GM21529 (cell line): Measurements from ENCODE around the gene GABBR1.

ENCODE experiments used
- ATAC-seq: cut with Tn5 transposase; IDR thresholded peaks from one replicate; pipeline ENCODE4 v1.9.1; 2021; ENCODE audit not compliant: unreplicated experiment

Gene GABBR1

GRCh38 chr6:29529956-29530355, 103.0 kb downstream of the GABBR1 start:
- no peak for ATAC-seq

- no peak for ATAC-seq
Observed at GRCh38 chr6:29528988-29529560, 103.9 kb downstream of the GABBR1 start.

- no peak for ATAC-seq
Observed at GRCh38 chr6:29528300-29528931, 104.6 kb downstream of the GABBR1 start.

GRCh38 chr6:29527564-29527963, 105.4 kb downstream of the GABBR1 start:
- ATAC-seq: no peak

GRCh38 chr6:29527126-29527525, 105.9 kb downstream of the GABBR1 start:
- ATAC-seq: no peak

GRCh38 chr6:29525311-29525639, 107.7 kb downstream of the GABBR1 start:
- no peak for ATAC-seq

- ATAC-seq: no peak
Observed at GRCh38 chr6:29524444-29525310, 108.3 kb downstream of the GABBR1 start.

GRCh38 chr6:29524044-29524443, 108.9 kb downstream of the GABBR1 start:
- ATAC-seq: no peak

GRCh38 chr6:29522227-29522626, 110.8 kb downstream of the GABBR1 start:
- no peak for ATAC-seq

- ATAC-seq: no peak
Observed at GRCh38 chr6:29521006-29521680, 111.8 kb downstream of the GABBR1 start.

GRCh38 chr6:29520232-29520631, 112.8 kb downstream of the GABBR1 start:
- no peak for ATAC-seq

- no peak for ATAC-seq
Observed at GRCh38 chr6:29519291-29520010, 113.5 kb downstream of the GABBR1 start.

GRCh38 chr6:29517728-29518440, 115.1 kb downstream of the GABBR1 start:
- ATAC-seq: no peak

- no peak for ATAC-seq
Observed at GRCh38 chr6:29517245-29517644, 115.7 kb downstream of the GABBR1 start.

- no peak for ATAC-seq
Observed at GRCh38 chr6:29516108-29516507, 116.9 kb downstream of the GABBR1 start.

- ATAC-seq: no peak
Observed at GRCh38 chr6:29510746-29511300, 122.2 kb downstream of the GABBR1 start.

- no peak for ATAC-seq
Observed at GRCh38 chr6:29510202-29510601, 122.8 kb downstream of the GABBR1 start.
